Measurements from ENCODE around the gene CLDND1.

- no peak for TF ChIP-seq POLR2A (IDR thresholded peaks at IDR 0.05)
- no peak for TF ChIP-seq CTCF (IDR thresholded peaks at IDR 0.05)
- no peak for TF ChIP-seq POLR2AphosphoS5 (IDR thresholded peaks at IDR 0.05)
- TF ChIP-seq EP300 (IDR thresholded peaks at IDR 0.05): no peak
These were observed 45.7 kb upstream of the CLDND1 start for GRCh38 chr3:98568402-98568801.

All from sigmoid colon (tissue), 4 donors.